Measurements from ENCODE around the gene FOXB2. TPM values are rescaled to one million over a fixed set of nuclear protein-coding genes. Genes with fewer than 3 reads are reported as not detected.
"Not testable (repeated sequence)": the region's sequence is repeated elsewhere in the genome, so short reads cannot be mapped to it uniquely, and the experiment has no call there.

FOXB2 gene
- polyA plus RNA-seq, 1 donor, result not detected

GRCh38 chr9:77016526-77017504, 2.6 kb upstream of the FOXB2 start:
- no peak for DNase-seq

GRCh38 chr9:77017505-77017894, 2.0 kb upstream of the FOXB2 start:
- DNase-seq, result no peak

GRCh38 chr9:77018058-77018968, 1.1 kb upstream of the FOXB2 start:
- DNase-seq, result no peak

- DNase-seq, result no peak
Observed at GRCh38 chr9:77018969-77019235, 553 bp upstream of the FOXB2 start.

GRCh38 chr9:77019926-77020412, 514 bp downstream of the FOXB2 start:
- DNase-seq, result no peak

- no peak for DNase-seq
Observed at GRCh38 chr9:77020413-77021290, 1.2 kb downstream of the FOXB2 start.

GRCh38 chr9:77021291-77021894, 1.9 kb downstream of the FOXB2 start:
- DNase-seq, result no peak

GRCh38 chr9:77021922-77022782, 2.7 kb downstream of the FOXB2 start:
- no peak for DNase-seq

GRCh38 chr9:77022783-77023440, 3.5 kb downstream of the FOXB2 start:
- no peak for DNase-seq

- no peak for DNase-seq
Observed at GRCh38 chr9:77023726-77024125, 4.3 kb downstream of the FOXB2 start.

- DNase-seq, result no peak
Observed at GRCh38 chr9:77024776-77025545, 5.5 kb downstream of the FOXB2 start.

GRCh38 chr9:77028478-77028877, 9.0 kb downstream of the FOXB2 start:
- DNase-seq, result no peak

GRCh38 chr9:77030045-77030444, 10.6 kb downstream of the FOXB2 start:
- DNase-seq, result no peak

GRCh38 chr9:77038281-77039036, 19.0 kb downstream of the FOXB2 start:
- DNase-seq, result no peak

- no peak for DNase-seq
Observed at GRCh38 chr9:77040340-77040739, 20.9 kb downstream of the FOXB2 start.

- DNase-seq, result not testable (repeated sequence)
Observed at GRCh38 chr9:77043743-77044142, 24.3 kb downstream of the FOXB2 start.

GRCh38 chr9:77060681-77061080, 41.2 kb downstream of the FOXB2 start:
- DNase-seq, result not testable (repeated sequence)

- DNase-seq, result no peak
Observed at GRCh38 chr9:77063645-77064285, 44.3 kb downstream of the FOXB2 start.

Measured in hindlimb muscle (tissue), 1 donor.